Measurements from ENCODE around the gene PRXL2A. TPM values are rescaled to one million over a fixed set of nuclear protein-coding genes. Genes with fewer than 3 reads are reported as not detected.

The PRXL2A gene
- polyA plus RNA-seq, 1 of the 3 experiments (the other 2 are of a cell fraction), result 15.6 TPM

DNA sequence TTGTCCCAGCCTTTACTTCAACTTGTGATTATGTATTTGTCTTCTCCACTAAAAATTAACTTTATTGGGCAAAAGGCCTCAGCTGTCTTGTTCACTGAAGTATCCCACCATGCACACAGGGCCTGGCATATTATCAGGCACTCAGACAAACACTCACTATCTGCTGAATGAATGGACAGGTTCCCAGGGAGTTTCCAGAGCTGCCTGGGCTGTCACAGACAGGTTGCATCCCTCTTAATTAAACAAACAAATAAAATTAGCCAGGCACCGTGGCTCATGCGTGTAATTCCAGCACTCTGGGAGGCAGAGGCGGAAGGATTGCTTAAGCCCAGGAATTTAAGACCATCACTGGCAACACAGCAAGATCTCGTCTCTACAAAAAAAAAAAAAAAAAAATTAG lies 44.3 kb downstream of the PRXL2A start:
- Histone ChIP-seq H3K27ac (ENCODE audit: low read depth in 2 of 2, low read length in 1 of 2) (no peak overlapping the region), H3K4me1 (ENCODE audit: control insufficient read depth in 1 of 2, insufficient read depth in 2 of 2, low read depth in 1 of 2, low read length in 1 of 2) (peaks cover 18 to 25% of the 10 kb centered on the region in 2 experiments), H3K9me3 (no peaks in the 10 kb centered on the region), H3K79me2 (ENCODE audit: insufficient read depth) (peaks cover 33% of the 10 kb centered on the region), H4K20me1 (ENCODE audit: insufficient read depth) (peaks cover 26% of the 10 kb centered on the region), H2AFZ (ENCODE audit: low read depth) (no peak overlapping the region), H3K4me2 (no peak overlapping the region; the same call in 1 of the 2 replicates), H3K9ac (no peak overlapping the region), H3F3A (replicated peaks; ENCODE audit: insufficient read depth) (peaks cover 6% of the 10 kb centered on the region), H3K36me3 (replicated peaks in 1 of 2; ENCODE audit: control insufficient read depth in 1 of 2, insufficient read depth in 2 of 2, low read length in 1 of 2) (no peaks in the 10 kb centered on the region), H3K27me3 (ENCODE audit: insufficient read depth) (no peaks in the 10 kb centered on the region), H3K4me3 (ENCODE audit: low read depth in 2 of 2, low read length in 1 of 2) (no peak overlapping the region), H3K9me2 (no peaks in the 10 kb centered on the region)
- ChIA-PET CTCF (interaction anchor here (1.2 to 35.3 kb wide), 4 partner anchors 8 to 70 kb away, joined by 3 to 602 read pairs (median 12); no protein-coding TSS in a partner anchor), POLR2A (interaction anchor here (1.2 kb wide), 2 partner anchors 10 to 53 kb away, joined by 3 read pairs; no protein-coding TSS in a partner anchor)
- TF ChIP-seq SMC3 (IDR thresholded peaks at IDR 0.05; ENCODE audit: low read depth, low read length), result no peak
- no peak for TF ChIP-seq GABPA (IDR thresholded peaks at IDR 0.05; ENCODE audit: low read depth)
- no peak for TF ChIP-seq SIN3A (IDR thresholded peaks at IDR 0.05; ENCODE audit: borderline replicate concordance, low read depth, low read length)
- TF ChIP-seq RFX5 (IDR thresholded peaks at IDR 0.05; ENCODE audit: low read length), result no peak
- TF ChIP-seq FOXM1 (IDR thresholded peaks at IDR 0.05; ENCODE audit: low read depth), result no peak
- TF ChIP-seq EP300 (IDR thresholded peaks at IDR 0.05; ENCODE audit: borderline replicate concordance in 1 of 2, low read depth in 1 of 2, low read length in 1 of 2), result no peak
- TF ChIP-seq, protein P1, sequence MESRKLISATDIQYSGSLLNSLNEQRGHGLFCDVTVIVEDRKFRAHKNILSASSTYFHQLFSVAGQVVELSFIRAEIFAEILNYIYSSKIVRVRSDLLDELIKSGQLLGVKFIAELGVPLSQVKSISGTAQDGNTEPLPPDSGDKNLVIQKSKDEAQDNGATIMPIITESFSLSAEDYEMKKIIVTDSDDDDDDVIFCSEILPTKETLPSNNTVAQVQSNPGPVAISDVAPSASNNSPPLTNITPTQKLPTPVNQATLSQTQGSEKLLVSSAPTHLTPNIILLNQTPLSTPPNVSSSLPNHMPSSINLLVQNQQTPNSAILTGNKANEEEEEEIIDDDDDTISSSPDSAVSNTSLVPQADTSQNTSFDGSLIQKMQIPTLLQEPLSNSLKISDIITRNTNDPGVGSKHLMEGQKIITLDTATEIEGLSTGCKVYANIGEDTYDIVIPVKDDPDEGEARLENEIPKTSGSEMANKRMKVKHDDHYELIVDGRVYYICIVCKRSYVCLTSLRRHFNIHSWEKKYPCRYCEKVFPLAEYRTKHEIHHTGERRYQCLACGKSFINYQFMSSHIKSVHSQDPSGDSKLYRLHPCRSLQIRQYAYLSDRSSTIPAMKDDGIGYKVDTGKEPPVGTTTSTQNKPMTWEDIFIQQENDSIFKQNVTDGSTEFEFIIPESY (IDR thresholded peaks at IDR 0.05; ENCODE audit: borderline replicate concordance, low read depth), result no peak
- TF ChIP-seq, protein P2, sequence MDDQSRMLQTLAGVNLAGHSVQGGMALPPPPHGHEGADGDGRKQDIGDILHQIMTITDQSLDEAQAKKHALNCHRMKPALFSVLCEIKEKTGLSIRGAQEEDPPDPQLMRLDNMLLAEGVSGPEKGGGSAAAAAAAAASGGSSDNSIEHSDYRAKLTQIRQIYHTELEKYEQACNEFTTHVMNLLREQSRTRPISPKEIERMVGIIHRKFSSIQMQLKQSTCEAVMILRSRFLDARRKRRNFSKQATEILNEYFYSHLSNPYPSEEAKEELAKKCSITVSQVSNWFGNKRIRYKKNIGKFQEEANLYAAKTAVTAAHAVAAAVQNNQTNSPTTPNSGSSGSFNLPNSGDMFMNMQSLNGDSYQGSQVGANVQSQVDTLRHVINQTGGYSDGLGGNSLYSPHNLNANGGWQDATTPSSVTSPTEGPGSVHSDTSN (IDR thresholded peaks at IDR 0.05), result no peak
- TF ChIP-seq TEAD4 (IDR thresholded peaks at IDR 0.05; ENCODE audit: borderline replicate concordance, insufficient read depth), result no peak
- TF ChIP-seq FOSL2 (IDR thresholded peaks at IDR 0.05; ENCODE audit: borderline replicate concordance, low read depth), result no peak
- TF ChIP-seq RCOR1 (IDR thresholded peaks at IDR 0.05; ENCODE audit: low read length), result no peak
- TF ChIP-seq RAD21 (IDR thresholded peaks at IDR 0.05; ENCODE audit: low read length), result no peak
- TF ChIP-seq YY1 (IDR thresholded peaks at IDR 0.05; ENCODE audit: low read depth), result no peak
- TF ChIP-seq, protein P3, sequence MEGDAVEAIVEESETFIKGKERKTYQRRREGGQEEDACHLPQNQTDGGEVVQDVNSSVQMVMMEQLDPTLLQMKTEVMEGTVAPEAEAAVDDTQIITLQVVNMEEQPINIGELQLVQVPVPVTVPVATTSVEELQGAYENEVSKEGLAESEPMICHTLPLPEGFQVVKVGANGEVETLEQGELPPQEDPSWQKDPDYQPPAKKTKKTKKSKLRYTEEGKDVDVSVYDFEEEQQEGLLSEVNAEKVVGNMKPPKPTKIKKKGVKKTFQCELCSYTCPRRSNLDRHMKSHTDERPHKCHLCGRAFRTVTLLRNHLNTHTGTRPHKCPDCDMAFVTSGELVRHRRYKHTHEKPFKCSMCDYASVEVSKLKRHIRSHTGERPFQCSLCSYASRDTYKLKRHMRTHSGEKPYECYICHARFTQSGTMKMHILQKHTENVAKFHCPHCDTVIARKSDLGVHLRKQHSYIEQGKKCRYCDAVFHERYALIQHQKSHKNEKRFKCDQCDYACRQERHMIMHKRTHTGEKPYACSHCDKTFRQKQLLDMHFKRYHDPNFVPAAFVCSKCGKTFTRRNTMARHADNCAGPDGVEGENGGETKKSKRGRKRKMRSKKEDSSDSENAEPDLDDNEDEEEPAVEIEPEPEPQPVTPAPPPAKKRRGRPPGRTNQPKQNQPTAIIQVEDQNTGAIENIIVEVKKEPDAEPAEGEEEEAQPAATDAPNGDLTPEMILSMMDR (IDR thresholded peaks at IDR 0.05), result no peak
- TF ChIP-seq, protein P4, sequence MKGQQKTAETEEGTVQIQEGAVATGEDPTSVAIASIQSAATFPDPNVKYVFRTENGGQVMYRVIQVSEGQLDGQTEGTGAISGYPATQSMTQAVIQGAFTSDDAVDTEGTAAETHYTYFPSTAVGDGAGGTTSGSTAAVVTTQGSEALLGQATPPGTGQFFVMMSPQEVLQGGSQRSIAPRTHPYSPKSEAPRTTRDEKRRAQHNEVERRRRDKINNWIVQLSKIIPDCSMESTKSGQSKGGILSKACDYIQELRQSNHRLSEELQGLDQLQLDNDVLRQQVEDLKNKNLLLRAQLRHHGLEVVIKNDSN (IDR thresholded peaks at IDR 0.05; ENCODE audit: borderline replicate concordance, low read depth), result no peak
- TF ChIP-seq POLR2AphosphoS5 (IDR thresholded peaks at IDR 0.05; ENCODE audit: low read depth, low read length), result no peak
- no peak for TF ChIP-seq EZH2phosphoT487 (IDR thresholded peaks at IDR 0.05; ENCODE audit: borderline replicate concordance, low read depth)
- TF ChIP-seq ELF1 (IDR thresholded peaks at IDR 0.05), result no peak
- no peak for TF ChIP-seq GATA2 (CRISPR knock-in tag; IDR thresholded peaks at IDR 0.05)
- DNase-seq, result no peak
- WGBS (ENCODE audit: low lambda C conversion rate), result 71% methylated on average over 4 of the region's 4 CpGs

All from SK-N-SH (cell line).